GM19240 (cell line): ENCODE data around the gene BBS1.
"Not testable (repeated sequence)": the region's sequence is repeated elsewhere in the genome, so short reads cannot be mapped to it uniquely, and the experiment has no call there.

Source experiments
- DNase-seq: peaks from one replicate; pipeline ENCODE4 v3.0.0; 2011; ENCODE audit warnings: low spot score; ENCODE audit not compliant: insufficient read length

BBS1 gene

GRCh38 chr11:66510271-66510989 is at the start of gene BBS1:
Gene BBS1 (plus strand): TSS chr11:66510635. CDS start chr11:66510660, 25 bp downstream.
- peak; percentile 95 for DNase-seq

GRCh38 chr11:66462010-66462409 is 48.4 kb upstream of the BBS1 start:
- no peak for DNase-seq

DNA sequence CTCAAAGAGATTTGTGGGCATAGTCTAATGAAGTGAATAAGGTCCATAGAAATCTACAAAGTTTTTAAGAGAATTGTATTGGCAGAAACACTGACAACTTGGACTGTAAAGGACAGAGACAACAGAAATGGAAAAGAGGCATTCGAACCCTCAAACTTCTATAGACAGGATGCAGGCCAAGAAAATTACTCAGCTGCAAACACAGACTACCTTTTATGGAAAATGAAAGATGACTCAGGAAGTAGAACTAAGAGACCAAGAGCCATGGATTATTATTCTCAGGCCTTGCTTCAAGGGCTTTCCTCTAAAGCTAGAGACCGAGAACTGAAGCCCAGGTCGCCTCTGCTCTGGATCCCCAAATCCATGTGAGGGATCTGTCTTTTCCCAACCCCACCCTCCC is 47.5 kb upstream of the BBS1 start:
- DNase-seq: no peak

DNA sequence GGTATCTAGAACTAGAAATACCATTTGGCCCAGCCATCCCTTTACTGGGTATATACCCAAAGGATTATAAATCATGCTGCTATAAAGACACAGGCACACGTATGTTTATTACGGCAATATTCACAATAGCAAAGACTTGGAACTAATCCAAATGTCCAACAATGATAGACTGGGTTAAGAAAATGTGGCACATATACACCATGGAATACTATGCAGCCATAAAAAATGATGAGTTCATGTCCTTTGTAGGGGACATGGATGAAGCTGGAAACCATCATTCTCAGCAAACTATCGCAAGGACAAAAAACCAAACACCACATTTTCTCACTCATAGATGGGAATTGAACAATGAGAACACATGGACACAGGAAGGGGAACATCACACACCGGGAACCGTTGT is 46.3 kb upstream of the BBS1 start:
- not testable (repeated sequence) for DNase-seq

- no peak for DNase-seq
These were observed 45.5 kb upstream of the BBS1 start for GRCh38 chr11:66464916-66465315.

- no peak for DNase-seq
These were observed 44.8 kb upstream of the BBS1 start for GRCh38 chr11:66465373-66466224.

GRCh38 chr11:66466225-66467033 is 44.0 kb upstream of the BBS1 start, which contains the start of gene PELI3:
Gene PELI3 (plus strand): TSS chr11:66466905. CDS start chr11:66468129, 1,224 bp downstream.
- peak; percentile 89 for DNase-seq

DNA sequence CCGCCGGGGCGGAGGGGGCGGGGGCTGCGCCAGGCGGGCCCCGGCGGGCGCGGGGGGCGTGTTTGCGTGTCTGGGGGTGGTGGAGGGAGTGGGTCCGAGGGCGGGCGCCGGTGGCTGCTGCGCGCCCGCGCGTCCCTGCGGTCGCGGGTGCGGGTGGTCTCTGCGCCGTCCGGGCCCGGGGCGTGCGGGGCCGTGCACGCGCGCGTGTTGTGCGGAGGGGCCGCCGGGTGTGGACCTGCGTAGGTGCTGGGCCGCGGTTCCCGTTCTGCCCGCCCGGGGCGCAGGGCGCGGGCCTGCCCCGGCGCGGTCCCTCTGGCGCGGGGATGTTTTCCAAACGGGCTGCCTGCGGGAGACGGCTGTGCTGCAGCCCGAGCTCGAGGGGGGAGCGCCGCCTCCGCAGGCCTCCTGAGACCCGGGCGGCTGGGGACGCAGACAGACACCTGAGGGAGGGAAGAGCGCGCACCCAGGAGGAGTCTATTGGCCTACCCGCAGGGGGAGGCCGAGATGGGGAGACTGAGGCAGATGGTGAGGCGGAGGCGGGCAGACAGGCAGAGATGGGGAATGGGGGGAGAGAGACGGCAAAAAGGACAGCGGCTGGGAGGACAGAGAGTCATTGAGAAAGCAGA is 43.3 kb upstream of the BBS1 start:
- DNase-seq: peak; percentile 46

- DNase-seq: no peak
These were observed 42.7 kb upstream of the BBS1 start for GRCh38 chr11:66467756-66468155.

- DNase-seq: no peak
These were observed 41.7 kb upstream of the BBS1 start for GRCh38 chr11:66468691-66469090.

- no peak for DNase-seq
These were observed 41.0 kb upstream of the BBS1 start for GRCh38 chr11:66469441-66469840.

DNA sequence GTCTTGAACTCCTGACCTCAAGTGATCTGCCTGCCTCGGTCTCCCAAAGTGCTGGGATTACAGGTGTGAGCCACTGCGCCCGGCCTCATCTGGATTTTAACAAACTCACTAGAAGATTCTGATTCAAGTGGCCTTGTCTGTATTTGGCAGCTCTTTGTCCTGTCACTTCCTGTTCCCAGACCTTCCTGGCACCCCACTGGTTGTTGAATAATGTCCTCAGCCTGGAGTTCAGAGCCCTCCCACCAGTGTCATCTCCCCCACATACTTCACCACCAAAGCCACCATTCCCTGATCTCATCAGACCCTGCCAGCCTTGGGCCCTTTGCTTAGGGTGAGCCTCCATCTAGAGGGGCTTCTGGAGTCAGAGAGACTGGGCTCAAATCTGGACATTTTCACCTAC is 40.4 kb upstream of the BBS1 start:
- DNase-seq: no peak

GRCh38 chr11:66471142-66471541 is 39.3 kb upstream of the BBS1 start:
- no peak for DNase-seq

DNA sequence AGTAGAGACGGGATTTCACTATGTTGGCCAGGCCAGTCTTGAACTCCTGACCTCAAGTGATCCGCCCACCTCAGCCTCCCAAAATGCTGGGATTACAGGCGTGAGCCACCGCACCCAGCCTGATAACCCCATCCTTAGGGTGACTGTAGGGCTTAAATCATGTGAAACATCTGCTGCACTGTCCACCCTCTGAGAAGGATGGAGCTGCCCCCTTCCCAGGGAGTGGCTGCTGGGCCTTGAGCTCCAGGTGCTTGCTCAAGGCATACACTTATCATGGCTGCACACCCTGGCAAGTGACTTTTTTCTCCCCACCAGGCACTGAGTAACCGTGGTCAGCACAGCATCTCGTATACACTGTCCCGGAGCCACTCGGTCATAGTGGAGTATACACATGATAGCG is 38.4 kb upstream of the BBS1 start:
- DNase-seq: no peak

GRCh38 chr11:66473167-66473566 is 37.3 kb upstream of the BBS1 start:
- DNase-seq: no peak

- no peak for DNase-seq
These were observed 36.6 kb upstream of the BBS1 start for GRCh38 chr11:66473608-66474515.

DNA sequence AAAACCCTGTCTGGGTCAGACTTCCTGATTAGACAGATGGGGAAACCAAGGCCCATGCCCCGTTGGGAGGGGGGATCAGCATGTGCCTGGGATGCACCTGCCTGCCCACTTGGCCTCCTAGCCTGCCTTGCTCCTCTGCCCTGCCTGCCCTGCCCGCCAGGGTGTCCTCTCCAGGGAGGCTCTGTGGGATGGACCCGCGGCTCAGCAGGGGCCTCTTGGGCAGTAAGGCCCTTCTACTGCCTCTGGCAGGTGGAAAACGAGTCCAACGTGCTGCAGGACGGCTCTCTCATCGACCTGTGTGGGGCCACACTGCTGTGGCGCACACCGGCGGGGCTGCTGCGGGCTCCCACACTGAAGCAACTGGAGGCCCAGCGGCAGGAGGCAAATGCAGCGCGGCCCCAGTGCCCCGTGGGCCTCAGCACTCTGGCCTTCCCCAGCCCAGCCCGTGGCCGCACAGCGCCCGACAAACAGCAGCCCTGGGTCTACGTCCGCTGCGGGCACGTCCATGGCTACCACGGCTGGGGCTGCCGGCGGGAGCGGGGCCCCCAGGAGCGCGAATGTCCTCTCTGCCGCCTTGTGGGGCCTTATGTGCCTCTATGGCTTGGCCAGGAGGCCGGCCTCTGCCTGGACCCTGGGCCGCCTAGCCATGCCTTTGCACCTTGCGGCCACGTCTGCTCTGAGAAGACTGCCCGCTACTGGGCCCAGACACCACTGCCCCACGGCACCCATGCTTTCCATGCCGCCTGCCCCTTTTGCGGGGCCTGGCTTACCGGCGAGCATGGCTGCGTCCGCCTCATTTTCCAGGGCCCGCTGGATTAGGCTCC is 34.9 kb upstream of the BBS1 start:
- DNase-seq: no peak

- DNase-seq: no peak
These were observed 34.1 kb upstream of the BBS1 start for GRCh38 chr11:66476173-66476840.

DNA sequence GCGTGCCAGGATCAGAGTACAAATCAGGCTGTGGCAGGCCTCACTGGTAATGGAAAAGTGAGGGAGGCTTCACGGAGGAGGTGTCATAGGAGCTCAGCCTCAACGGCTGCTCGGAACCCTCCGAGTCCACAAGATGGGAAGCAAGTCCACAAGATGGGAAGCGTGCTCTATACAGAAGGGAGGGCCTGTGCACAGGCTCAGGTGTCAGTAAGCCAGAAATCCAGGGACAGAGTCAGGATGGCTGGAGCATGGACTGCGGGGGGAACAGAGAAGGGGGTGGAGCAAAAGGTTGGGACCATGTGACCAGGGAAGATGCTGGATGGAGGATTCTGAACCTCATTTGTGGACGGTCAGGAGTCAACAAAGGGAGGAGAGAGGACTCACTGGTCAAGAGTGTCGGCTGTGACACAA is 33.6 kb upstream of the BBS1 start:
- DNase-seq: no peak
